ENCODE results near the gene HBA2.

GRCh38 chr16:170788-171187 is 1.9 kb upstream of the HBA2 start:
- TF ChIP-seq CTCF (IDR thresholded peaks at IDR 0.05 in 4 of 5, conservative IDR thresholded peaks at IDR 0.05 in 1 of 5): no peak
- TF ChIP-seq POLR2A (IDR thresholded peaks at IDR 0.05): no peak

Data from gastrocnemius medialis (tissue), 4 donors.